ENCODE measurements around the gene ATOSB.
"Not testable (repeated sequence)": the region's sequence is repeated elsewhere in the genome, so short reads cannot be mapped to it uniquely, and the experiment has no call there.

The ATOSB gene, protein sequence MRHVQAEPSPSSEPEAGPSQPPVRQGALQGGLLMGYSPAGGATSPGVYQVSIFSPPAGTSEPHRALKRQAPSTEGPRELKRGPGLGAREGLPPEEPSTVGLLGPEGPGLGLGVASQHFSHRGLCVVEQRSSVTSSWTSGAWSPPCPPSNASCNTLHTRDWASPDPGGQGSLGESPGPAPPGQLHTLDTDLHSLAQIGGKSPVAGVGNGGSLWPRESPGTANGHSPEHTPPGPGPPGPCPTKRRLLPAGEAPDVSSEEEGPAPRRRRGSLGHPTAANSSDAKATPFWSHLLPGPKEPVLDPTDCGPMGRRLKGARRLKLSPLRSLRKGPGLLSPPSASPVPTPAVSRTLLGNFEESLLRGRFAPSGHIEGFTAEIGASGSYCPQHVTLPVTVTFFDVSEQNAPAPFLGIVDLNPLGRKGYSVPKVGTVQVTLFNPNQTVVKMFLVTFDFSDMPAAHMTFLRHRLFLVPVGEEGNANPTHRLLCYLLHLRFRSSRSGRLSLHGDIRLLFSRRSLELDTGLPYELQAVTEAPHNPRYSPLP

DNA sequence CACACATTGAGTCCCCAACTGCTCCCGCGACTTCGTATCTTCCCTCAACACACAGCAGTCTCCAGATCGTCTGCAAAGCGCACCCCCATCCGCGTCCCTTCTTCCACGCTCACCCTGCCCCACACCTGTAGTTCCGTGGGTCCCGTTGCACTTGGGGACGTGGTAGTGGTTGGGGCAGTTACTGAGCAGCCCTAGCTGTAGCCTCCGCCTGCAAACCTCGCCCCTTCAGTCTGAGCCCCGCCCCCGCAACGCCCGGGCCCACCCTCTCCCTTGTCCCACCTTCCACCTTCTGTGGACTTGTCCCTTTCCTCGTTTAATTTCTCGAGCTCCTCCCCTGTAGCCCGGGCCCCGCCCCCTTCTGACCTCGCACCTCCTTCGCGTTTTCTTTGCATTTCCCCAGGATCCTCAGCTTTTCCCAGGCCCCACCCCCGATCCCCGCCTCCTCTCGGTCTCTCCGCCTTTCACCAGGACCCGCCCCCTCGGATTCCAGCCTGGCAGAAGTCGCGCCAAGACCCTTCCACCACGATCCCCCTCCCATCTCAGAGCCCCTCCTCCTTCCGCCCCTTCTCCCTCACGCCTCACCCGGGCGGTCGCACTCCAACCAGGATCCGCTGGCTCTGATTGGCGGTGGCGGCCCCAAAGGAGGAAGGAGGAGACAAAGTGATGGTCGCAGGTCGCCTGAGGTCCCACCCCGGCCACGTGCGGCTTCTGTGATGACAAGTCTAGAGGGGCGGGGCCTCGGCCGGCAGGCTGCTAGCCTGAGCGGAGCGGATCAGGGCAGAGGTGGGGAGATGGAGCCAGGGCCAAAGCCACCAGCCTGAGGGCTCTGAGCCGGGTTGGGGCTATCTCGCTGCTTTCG is at the start of gene ATOSB:
TSS of gene ATOSB (minus strand) at position 183 of the 859 bp plus-strand sequence. CDS start 7,588 bp downstream, outside the sequence.
- peak; percentile 94 for DNase-seq

DNA sequence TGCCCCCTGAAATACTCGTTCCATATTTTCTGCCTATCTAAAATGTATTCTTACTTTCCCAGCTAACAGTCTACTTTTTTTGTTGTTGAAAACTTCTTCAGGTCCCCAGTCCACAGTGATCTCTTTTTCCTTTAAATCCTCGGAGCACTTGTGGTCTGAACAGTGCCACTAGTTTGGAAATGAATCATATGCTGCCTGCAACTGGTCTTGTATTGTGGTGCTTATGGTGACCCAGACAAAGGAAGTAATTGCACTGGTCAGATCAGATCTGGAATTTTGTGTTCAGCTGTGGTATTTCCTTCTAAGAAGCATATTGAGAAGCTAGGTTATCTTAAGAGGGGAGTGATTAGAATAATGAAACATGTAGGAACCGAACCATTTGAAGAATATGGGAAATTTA is 49.0 kb upstream of the ATOSB start:
- no peak for DNase-seq

DNA sequence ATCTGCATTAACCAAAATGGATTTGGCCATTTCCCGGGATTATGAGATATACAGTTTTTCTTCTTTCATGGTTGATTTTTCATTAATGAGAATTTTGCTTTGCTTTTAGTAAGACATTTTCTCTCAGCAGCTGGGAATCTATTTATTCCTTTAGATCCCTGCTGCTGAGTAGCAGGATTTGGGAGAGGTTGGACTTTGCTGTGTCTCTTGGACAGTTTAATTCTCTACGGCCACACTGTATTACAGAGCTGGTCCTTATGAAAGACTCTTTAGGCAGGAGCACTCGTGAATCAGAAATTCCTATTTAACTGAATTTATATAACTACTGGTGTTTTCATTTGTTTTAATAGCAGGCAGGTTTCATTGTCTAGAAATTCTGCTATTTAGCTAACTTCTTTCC is 47.8 kb upstream of the ATOSB start:
- DNase-seq: no peak

DNA sequence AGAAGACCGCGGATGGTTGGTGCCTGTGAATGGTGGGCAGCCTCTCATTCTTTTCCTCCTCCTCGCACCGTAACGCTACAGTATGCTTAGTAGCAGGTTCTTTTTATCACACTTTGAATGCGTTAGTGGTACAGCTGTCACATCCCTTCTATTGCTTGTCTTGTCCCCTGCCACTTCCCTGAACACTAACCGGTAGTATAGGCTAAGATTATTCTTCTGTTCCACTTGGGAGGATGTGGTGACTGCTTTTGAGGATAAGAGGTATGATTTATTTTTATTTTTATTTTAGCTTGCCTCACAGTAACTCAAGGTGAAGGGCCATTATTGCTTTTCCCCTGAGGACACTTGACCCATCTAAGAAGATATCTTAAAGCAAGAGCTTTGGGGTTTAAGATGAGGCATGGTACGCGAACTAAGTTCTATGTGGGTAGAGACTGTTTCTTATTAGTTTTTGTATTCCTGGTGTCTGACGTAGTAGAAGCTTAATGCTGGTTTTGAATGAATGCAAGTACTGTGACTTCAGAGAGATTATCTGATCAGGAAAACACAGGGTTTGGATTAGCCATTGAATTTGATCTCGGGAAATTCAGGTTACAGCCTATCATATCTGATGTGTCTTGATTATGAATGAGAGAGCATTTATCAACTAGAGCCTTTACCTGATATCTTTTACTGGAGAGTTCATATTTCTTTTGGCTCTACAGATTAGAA is 47.1 kb upstream of the ATOSB start:
- no peak for DNase-seq

DNA sequence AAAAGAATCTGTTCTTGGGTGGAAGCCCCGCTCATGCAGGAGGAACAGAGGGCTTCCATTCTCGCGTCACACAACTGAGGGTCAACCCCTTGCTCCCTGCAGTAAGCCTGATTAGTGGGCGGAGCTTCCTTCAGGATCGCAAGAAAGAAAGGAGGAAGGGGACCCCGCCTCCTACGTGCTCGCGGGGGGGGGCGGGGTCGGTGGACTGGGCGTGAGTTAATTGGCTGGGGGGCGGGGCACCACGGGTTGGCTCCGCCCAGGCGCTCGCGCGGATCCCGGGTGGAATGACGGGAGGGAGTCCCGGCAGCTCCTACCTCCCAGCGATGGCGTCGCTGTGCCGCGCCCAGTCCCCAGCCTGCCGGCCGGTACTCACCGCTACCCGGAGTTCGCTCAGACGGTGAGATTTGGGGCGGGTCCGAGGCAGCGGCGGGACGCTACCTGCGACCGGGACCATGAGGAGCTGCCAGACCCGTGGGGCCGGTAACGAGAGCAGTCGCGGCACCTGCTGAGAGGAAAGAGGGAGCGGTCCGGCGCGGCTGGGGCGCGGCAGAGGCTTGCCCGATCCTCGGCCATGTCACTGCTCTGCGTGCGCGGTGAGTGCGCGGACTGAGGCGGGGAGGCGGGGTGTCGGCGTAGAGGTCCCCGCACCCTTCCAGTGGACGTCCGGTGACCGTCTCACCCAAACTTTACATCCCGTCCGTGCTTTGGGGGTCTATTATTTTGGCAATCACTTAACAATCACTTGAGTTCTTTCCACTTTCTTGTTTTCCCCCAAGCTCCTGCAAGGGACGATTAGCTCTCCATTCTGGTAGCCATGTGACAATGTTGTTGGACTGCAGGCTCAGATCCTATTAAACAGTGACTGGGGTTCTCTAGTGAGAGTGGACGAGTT is 46.3 kb upstream of the ATOSB start, which contains the start of gene UNC13B:
TSS of gene UNC13B (plus strand) at position 297 of the 892 bp plus-strand sequence. CDS start at position 572, 275 bp downstream.
- peak; percentile 72 for DNase-seq

DNA sequence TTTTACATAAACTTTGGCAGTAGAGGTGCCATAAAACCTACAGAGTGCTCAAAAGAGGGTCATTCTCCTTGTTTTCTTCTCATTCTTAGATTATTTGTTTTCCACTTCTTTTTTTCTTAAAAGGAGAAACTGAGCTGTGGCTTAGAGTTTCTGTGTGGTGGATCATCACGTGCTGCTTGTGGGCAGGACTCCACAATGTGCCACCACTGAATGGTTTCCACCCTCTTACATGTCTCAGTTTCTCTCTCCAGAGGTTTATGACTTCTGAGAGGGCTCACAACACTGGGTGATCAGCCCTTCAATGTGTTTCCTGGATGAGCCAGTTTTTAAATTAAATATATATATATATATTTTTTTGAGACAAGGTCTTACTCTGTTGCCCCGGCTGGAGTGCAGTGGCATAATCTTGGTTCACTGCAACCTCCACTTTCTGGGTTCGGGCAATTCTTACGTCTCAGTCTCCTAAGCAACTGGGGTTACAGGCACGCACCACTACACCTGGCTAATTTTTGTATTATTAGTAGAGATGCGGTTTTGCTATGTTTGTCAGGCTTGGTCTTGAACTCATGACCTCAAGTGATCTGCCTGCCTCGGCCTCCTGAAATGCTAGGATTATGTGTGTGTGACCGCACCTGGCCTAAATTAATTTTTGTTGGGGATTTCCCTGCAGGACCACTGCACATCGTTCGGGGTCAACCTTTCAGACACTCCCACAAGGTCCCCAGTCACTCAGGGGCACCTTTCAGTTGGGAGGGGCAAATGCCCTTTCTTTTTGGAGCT is 43.0 kb upstream of the ATOSB start:
- no peak for DNase-seq

DNA sequence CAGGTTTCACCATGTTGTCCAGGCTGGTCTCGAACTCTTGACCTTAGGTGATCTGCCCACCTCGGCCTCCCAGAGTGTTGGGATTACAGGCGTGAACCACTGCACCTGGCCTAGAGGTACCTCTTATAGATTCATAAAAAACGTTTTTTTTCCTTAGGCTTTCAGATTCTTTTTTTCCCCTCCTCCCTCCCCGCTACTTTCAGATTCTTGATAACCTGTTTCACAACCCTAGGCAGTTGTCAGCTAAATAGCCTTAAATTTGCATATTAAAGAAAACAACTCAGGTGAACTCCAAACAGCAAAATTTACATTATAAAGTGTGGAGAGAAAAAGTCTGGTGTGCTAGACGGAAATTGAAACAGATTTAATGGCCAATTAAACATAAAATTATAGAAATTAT is 42.2 kb upstream of the ATOSB start:
- DNase-seq: not testable (repeated sequence)

DNA sequence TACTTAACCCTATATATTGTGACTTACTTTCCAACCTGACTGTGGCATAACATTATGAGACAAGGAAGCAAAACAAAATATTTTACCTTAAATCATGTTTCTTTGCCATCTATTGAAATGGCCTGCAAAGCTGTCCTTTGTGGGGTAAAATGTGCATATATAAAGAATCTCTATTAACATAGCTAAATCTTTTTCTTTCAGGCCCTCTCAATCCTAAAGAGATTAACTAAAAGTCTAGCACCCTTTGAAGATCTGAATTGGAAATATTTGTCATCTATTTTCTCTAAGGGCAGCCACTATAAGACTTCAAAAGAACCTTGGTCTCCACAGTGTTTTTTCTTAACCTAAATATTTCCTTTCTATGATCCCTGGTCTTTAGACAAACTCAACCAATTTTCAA is 41.1 kb upstream of the ATOSB start:
- no peak for DNase-seq

DNA sequence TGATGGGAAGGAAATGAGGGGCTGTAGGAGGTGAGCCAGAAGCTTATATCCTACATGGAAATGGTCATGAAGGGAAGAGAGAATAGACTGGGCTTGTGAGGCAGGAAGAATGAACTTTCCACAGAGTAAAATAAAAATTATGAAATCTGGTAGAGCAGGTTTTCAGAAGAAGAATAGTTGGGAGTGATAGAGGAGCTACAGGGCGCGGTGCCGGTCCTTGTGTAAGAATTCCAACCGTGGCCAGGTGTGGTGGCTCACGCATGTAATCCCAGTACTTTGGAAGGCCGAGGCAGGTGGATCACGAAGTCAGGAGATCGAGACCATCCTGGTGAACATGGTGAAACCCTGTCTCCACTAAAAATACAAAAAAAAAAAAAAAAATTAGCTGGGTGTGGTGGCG is 37.3 kb upstream of the ATOSB start:
- no peak for DNase-seq

DNA sequence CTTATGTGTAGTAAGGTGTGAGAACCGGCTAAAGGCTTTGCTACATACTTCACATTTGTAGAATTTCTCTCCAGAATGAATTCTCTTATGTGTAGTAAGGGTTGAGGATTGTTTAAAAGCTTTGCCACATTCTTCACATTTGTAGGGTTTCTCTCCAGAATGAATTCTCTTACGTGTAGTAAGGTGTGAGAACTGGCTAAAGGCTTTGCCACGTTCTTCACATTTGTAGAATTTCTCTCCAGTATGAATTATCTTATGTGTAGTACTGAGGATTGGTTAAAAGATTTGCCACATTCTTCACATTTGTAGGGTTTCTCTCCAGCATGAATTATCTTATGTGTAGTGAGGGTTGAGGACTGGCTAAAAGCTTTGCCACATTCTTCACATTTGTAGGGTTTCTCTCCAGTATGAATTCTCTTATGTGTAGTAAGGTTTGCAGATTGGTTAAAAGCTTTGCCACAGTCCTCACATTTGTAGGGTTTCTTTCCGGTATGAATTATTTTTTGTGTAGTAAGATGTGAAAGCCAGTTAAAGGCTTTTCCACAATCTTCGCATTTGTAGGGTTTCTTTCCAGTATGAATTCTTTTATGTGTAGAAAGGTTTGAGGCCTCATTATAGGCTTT is 32.4 kb upstream of the ATOSB start:
- not testable (repeated sequence) for DNase-seq

DNA sequence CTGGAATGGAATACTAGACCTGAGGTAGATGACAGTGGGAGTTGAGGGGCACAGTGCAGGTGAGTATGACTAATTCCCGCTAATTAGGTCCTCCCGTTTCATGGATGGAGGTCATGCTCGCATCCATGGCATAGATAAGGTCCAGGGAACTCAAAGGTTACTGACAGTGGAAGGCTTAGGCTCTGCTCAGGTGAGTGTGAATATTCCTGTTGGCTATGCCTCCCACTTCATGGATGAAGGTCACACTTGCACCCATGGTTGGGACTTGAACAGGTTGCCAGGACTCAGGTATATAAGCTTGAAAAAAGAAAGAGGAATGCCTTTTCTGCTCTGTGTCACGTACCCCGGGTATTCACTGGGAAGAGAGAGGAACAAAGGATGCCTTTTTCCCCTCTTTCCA is 26.4 kb upstream of the ATOSB start:
- no peak for DNase-seq

DNA sequence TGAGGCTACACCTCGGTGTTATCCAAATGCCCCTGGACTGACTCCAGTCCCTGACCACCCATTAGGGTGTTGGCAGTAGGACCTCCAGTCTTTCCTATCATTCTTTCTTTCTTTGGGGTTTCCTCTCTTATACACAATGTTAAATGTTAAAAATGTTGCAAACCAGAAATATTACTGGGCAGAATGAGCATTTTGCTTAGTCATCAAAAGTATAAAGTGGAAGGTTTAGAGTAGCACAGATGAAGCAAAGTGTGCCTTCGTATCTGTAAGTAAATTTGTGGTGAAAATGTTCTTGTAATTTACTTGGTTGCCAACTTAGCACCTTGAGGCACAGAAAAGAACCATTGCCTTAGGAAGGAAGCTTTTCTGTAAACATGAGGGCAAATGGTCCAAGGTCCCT is 24.4 kb upstream of the ATOSB start:
- no peak for DNase-seq

DNA sequence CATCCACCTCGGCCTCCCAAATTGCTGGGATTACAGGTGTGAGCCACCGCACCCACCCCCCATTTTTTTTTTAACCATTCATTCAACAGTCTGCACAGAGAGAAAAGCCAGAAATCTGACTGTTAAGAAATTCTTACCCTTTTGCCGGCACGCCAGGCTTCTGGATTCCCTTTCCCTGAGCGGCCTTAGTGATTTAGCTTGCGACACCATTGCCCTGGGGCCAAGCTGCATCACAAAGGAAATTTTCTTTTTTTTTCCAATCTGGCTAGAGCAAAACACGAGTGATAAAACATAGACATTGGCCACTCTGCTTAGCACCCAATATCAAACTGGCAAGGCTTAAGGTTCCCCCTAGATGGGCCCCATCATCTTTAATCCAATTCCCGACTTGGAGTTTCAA is 21.2 kb upstream of the ATOSB start:
- DNase-seq: no peak

DNA sequence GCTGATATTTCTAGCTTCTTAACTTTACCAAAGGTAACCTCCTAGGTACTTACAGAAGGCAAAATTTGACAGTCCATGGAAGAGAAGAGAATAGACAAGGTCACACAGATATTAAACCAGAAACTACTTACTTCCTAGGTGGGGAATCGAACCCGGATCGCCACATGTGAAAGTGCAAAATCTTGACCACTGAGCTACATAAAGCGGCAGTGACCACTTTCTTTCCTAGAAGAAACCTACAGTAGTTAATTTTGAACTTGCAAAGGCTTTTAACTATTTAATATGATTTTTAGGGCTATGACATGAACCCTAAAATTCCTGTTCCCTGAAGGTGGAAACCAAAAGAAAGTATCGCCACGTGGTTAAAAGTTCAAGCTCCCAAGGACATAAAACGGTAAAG is 20.3 kb upstream of the ATOSB start:
- DNase-seq: no peak

DNA sequence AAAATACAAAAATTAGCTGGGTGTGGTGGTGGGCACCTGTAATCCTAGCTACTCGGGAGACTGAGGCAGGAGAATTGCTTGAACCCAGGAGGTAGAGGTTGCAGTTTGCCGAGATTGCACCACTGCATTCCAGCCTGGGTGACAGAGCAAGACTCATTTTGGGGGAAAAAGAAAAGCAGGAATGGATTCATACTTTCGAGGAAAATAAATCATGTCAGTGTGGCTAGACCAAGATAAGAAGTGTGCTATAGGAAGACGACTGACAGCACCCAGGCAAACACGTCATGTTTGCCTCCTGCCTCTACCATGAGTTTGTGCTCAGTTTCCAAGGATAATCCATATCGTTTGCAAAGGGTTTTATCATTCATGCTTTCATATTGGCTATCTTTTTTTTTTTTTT is 19.3 kb upstream of the ATOSB start:
- no peak for DNase-seq

DNA sequence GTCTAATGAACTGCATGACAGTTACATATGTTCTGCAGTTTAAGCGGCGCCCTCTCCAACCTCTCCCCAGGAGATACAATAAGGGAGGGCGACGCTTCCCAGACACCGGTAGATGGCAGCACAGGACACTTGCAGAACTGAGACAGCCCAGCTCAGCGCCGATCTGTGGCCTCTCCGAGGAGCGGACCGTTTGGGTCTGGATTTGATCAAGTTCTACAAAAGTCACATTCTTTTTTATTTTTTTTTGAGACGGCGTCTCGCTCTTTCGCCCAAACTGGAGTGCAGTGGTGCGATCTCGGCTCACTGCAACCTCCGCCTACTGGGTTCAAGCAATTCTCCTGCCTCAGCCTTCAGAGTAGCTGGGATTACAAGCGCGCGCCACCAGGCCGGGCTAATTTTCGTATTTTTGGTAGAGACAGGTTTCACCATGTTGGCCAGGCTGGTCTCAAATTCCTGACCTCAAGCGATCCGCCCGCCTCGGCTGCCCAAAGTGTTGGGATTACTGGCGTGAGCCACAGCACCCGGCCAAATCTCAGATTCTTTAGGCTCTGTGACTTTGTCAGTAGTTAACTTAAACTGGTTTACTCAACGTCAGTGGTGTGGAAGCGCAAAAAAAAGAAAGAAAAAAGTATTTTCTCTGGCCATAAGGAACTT is 1.4 kb upstream of the ATOSB start:
- DNase-seq: peak; percentile 88

DNA sequence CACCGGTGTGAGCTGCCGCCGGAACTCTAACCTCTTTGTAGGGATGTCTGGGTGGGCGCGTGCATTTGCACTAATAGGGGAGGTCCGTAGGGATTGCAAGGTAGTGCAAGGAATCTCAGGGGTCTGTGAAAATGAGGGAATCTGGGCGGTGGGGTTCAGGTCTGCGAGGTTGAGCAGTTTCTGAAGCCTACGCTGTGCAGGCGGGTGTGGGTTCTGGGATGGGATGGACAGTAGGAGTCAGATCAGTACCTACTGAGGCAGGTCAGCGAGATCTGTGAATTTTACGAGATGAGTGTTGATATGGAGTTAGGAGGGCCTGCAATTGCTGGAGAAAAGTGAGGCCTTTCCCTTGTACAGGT is 856 bp upstream of the ATOSB start:
- no peak for DNase-seq

DNA sequence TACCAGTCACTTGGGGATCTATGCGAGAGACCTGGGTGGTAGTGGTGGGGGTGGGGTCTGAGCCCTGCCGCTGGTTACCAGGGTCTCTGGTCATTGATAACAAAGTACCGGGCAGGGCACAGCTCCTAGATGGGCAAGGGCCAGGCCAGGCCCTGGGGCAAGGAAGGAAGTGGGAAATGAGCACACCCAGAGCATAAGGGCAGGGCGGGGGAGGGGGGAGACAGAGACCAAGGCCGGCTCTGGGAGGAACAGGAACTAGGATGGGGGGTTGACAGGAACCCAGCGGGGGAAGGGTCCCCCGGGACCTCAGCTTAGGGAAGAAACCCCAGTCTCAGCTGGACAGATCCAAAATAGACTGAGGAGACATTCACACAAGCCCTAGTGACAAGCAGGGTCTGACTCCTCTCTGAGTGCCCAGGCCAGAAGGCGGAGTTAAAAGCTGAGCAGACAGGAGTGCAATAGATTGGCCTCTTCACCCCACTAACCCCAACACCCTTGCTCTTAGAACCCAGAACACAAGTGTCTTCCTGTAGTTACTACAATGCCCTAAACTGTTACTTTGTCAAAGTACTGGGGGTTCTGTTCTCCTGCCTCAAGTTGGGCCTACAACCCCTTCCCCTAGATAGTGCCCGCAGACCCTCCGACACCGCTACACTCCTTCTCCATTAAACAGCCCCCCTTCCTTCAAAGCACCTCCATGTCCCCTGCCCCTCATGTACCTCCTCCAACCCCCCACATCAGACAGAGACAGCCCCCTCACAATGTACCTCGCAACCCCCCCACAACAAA is 628 bp downstream of the ATOSB start:
- DNase-seq: peak; percentile 51

DNA sequence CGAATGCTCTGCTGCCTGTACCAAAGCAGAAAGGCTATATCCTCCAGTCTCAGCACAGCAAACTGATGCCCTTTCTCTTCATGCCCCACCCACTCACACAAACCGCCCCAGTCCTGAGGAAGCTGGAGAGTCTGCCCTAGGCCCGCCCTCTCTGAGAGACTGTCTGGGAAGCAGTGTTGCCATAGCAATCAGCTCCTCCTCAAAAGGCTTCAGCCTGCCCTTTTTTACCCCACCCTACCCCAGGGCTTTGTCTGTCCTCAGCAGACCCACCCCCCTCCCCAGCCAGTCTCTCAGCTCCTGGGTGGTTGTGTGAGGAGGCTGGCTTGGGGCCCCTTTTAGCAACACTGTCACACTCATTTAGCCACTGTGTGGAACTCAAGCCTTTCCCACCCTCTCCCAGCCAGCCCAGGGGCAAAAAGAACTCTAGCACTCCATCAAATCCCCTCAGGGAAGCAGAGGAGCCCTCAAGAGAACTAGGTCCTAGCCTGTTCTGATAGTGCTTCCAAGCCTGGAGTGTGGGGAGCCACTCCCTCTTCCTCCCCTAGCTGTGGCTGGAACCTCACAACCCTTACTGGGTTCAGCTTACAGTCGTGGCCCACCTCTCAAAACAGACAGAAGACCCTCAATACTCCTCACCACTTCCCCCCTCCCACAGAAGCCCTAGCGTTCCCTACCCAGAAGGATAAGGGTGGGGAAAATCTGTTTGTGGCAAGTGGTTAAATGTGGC is 1.4 kb downstream of the ATOSB start:
- peak; percentile 88 for DNase-seq
